ENCODE results near the gene MYH16. TPM values are rescaled to one million over a fixed set of nuclear protein-coding genes. Genes with fewer than 3 reads are reported as not detected.

Gene MYH16
- total RNA-seq, 6 experiments from 2014 or later, result not detected

DNA sequence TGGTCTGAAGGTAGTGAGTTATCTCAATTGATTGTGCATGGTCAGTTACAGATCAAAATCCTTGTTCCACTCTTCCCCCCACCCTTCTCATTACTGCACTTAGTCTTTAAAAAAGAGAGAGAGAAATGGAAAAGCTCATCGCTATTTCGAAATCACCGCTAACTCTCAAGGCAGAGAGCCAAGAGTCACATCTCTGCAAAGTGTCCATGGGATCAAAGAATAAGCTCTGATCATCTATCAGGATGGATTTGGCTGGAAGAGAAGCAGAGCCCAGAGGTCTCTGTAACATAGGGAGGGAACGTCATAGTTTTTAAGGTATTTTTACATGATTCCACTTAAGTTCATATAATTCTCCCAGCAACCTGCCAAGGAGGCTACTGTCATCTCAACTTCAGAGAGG is 30.0 kb upstream of the MYH16 start:
- Histone ChIP-seq H3K4me1 (no peaks in the 10 kb centered on the region), H3K4me3 (no peak overlapping the region), H3K36me3 (no peaks in the 10 kb centered on the region), H3K27ac (no peak overlapping the region), H3K27me3 (no peaks in the 10 kb centered on the region), H3K9me3 (no peaks in the 10 kb centered on the region)
- intact Hi-C loops (cut with DNase I), result no loop called here
- ATAC-seq (peak; percentile 41 to 80 (median 64)), DNase-seq (no peak)
- WGBS (ENCODE audit: insufficient coverage, low coverage, low lambda C conversion rate, missing lambda C conversion rate), result 37% methylated on average over 4 of the region's 4 CpGs
- TF ChIP-seq, protein P1, sequence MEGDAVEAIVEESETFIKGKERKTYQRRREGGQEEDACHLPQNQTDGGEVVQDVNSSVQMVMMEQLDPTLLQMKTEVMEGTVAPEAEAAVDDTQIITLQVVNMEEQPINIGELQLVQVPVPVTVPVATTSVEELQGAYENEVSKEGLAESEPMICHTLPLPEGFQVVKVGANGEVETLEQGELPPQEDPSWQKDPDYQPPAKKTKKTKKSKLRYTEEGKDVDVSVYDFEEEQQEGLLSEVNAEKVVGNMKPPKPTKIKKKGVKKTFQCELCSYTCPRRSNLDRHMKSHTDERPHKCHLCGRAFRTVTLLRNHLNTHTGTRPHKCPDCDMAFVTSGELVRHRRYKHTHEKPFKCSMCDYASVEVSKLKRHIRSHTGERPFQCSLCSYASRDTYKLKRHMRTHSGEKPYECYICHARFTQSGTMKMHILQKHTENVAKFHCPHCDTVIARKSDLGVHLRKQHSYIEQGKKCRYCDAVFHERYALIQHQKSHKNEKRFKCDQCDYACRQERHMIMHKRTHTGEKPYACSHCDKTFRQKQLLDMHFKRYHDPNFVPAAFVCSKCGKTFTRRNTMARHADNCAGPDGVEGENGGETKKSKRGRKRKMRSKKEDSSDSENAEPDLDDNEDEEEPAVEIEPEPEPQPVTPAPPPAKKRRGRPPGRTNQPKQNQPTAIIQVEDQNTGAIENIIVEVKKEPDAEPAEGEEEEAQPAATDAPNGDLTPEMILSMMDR (IDR thresholded peaks at IDR 0.05), result no peak
- no peak for TF ChIP-seq POLR2A (IDR thresholded peaks at IDR 0.05)

DNA sequence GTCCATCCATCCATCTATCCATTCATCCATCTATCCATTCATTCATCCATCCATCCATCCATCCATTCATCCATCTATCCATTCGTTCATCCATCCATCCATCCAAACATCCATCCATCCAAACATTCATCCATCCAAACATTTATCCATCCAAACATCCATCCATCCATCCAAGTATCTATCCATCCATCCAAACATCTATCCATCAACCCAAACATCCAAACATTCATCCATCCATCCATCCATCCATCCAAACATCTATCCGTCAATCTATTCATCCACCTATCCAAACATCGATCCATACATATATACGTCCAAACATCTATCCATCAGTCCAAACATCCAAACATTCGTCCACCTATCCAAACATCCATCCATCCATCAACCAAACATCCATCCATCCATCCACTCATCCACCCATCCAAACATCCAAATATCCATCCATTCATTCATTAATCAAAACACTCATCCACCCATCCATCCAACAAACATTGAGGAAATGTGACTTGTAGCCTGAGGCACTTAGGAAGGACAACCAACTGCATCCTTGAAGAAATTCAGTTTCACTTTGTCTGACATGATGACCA is 28.8 kb upstream of the MYH16 start:
- ATAC-seq (no peak), DNase-seq (no peak)
- H3K4me1 ChIP-seq, result no peaks in the 10 kb centered on the region
- intact Hi-C loops (cut with DNase I), result no loop called here
- no peaks in the 10 kb centered on the region for H3K36me3 ChIP-seq
- TF ChIP-seq, protein P1 (IDR thresholded peaks at IDR 0.05), result no peak
- no peak for TF ChIP-seq POLR2A (IDR thresholded peaks at IDR 0.05)
- H3K27ac ChIP-seq, result no peak overlapping the region
- no peaks in the 10 kb centered on the region for H3K27me3 ChIP-seq
- no peak overlapping the region for H3K4me3 ChIP-seq
- H3K9me3 ChIP-seq, result no peaks in the 10 kb centered on the region
- 76% methylated on average over 5 of the region's 5 CpGs for WGBS (ENCODE audit: insufficient coverage, low coverage, low lambda C conversion rate, missing lambda C conversion rate)

DNA sequence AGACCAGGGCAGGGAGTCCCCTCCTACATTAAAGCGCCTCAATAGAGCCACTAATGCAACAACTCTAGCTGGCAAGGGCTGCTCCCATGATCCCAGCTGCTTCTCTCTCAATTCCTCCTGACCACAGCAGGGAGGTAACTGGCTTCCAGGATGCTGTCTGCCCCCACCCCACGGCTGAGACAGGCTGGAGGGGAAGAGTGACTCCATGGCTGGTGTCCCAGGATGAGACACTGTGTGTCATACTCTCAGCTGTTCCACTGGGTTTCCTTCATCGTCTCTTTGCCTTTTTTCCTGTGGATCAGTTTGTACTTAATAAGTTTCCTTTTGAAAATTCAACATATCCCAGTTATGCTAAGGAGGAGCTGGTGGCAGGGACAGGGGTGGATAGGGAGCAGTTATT is 27.7 kb upstream of the MYH16 start:
- peak in 1 of 4 donors; percentile 28 for ATAC-seq
- intact Hi-C loops (cut with DNase I), result no loop called here
- H3K27ac ChIP-seq, result no peak overlapping the region
- no peaks in the 10 kb centered on the region for H3K4me1 ChIP-seq
- no peak for DNase-seq
- no peak overlapping the region for H3K4me3 ChIP-seq
- no peaks in the 10 kb centered on the region for H3K36me3 ChIP-seq
- 39% methylated on average over 2 of the region's 3 CpGs for WGBS (ENCODE audit: insufficient coverage, low coverage, low lambda C conversion rate, missing lambda C conversion rate)
- H3K27me3 ChIP-seq, result no peaks in the 10 kb centered on the region
- no peak for TF ChIP-seq POLR2A (IDR thresholded peaks at IDR 0.05)
- TF ChIP-seq, protein P1 (IDR thresholded peaks at IDR 0.05), result no peak
- H3K9me3 ChIP-seq, result no peaks in the 10 kb centered on the region

DNA sequence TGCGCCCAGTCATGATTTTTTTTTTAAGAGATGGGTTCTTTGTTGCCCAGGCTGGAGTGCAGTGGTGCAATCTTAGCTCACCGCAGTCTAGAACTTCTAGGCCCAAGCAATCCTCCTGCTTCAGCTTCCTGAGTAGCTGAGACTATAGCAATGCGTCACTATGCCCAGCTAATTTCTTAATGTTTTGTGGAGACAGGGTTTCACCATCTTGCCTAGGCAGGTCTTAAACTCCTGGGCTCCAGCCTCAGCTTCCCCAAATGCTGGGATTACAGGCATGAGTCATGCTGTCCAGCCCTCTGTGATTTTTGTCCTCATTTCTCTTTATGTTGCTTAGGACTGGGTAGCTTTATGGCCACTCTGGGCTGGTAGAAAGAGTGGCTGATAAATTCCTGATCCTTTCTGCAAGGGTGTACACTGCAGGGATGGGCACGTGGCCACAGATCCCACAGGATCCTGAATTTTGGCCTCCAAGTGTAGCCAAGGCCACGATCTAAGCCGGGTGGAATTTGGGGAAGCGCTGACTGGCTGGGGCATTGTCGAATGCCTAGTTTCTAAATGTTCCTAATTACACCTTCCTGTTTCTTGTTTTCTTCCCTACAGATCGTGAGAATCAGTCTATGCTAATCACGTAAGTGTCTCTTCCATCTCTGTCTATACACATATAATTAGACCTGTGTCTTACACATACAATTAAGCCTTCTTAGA is 24.1 kb upstream of the MYH16 start:
- intact Hi-C loops (cut with DNase I), result no loop called here
- H3K4me1 ChIP-seq, result no peaks in the 10 kb centered on the region
- no peak for DNase-seq
- no peaks in the 10 kb centered on the region for H3K27me3 ChIP-seq
- TF ChIP-seq, protein P1 (IDR thresholded peaks at IDR 0.05), result no peak
- TF ChIP-seq POLR2A (IDR thresholded peaks at IDR 0.05), result no peak
- WGBS (ENCODE audit: insufficient coverage, low coverage, low lambda C conversion rate, missing lambda C conversion rate), result 75% methylated on average over 9 of the region's 10 CpGs
- H3K36me3 ChIP-seq, result no peaks in the 10 kb centered on the region
- ATAC-seq, result no peak
- no peak overlapping the region for H3K4me3 ChIP-seq
- no peaks in the 10 kb centered on the region for H3K9me3 ChIP-seq
- H3K27ac ChIP-seq, result no peak overlapping the region
